ENCODE results near the gene TTC21B.

DNA sequence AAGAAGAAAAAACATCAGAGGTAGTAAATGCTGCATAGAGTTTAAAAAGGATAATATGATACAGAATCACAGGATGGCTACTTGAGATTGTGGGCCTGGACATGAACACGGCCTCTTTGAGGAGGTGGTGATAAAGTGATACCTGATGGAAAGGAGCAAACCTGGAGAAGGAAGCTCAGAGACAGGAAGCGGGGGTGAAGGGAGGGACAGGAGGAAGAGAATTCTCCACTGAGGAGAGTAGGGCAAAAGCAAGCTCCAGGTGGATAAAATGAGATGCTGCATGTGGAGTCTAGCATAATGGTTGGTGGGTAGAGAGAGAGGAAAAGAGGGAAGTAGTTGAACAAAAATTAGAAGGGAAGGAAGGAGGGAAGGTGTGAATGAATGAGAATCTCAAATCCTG, 82.6 kb downstream of the TTC21B start:
- TF ChIP-seq, protein P1, sequence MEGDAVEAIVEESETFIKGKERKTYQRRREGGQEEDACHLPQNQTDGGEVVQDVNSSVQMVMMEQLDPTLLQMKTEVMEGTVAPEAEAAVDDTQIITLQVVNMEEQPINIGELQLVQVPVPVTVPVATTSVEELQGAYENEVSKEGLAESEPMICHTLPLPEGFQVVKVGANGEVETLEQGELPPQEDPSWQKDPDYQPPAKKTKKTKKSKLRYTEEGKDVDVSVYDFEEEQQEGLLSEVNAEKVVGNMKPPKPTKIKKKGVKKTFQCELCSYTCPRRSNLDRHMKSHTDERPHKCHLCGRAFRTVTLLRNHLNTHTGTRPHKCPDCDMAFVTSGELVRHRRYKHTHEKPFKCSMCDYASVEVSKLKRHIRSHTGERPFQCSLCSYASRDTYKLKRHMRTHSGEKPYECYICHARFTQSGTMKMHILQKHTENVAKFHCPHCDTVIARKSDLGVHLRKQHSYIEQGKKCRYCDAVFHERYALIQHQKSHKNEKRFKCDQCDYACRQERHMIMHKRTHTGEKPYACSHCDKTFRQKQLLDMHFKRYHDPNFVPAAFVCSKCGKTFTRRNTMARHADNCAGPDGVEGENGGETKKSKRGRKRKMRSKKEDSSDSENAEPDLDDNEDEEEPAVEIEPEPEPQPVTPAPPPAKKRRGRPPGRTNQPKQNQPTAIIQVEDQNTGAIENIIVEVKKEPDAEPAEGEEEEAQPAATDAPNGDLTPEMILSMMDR (conservative IDR thresholded peaks at IDR 0.05; ENCODE audit: low read length), result no peak
- TF ChIP-seq EZH2phosphoT487 (IDR thresholded peaks at IDR 0.05; ENCODE audit: borderline replicate concordance, low read depth, low read length), result no peak

Measured in OCI-LY7 (cell line).